HFFc6 (cell line): ENCODE data around the gene ANGPTL7. TPM values are rescaled to one million over a fixed set of nuclear protein-coding genes. Genes with fewer than 3 reads are reported as not detected.

Source experiments
- DNase-seq: peaks from one replicate; pipeline ENCODE4 v3.0.0-alpha.2; 2018
- H3K27ac Mint-ChIP-seq: 2 replicates; pipeline ENCODE4 v1.8.0; 2020; ENCODE audit warnings: mild to moderate bottlenecking, mixed read lengths
- H3K27me3 Mint-ChIP-seq: 2 replicates; pipeline ENCODE4 v1.8.0; 2021; ENCODE audit warnings: mild to moderate bottlenecking, moderate library complexity, mixed read lengths; ENCODE audit not compliant: insufficient read depth
- H3K36me3 Mint-ChIP-seq: 2 replicates; pipeline ENCODE4 v1.8.0; 2021; ENCODE audit warnings: low read depth, mixed read lengths
- H3K4me1 Mint-ChIP-seq: 2 replicates; pipeline ENCODE4 v1.8.0; 2020; ENCODE audit warnings: low read depth, mixed read lengths
- H3K4me3 Mint-ChIP-seq: 2 replicates; pipeline ENCODE4 v1.8.0; 2020; ENCODE audit warnings: mild to moderate bottlenecking, moderate library complexity, mixed read lengths
- H3K9me3 Mint-ChIP-seq: 2 replicates; pipeline ENCODE4 v1.8.0; 2020; ENCODE audit warnings: mild to moderate bottlenecking, mixed read lengths
- CTCF ChIP-seq: fragments of 200-600 bp; sonication (generic); IDR thresholded peaks from 2 replicates; pipeline ENCODE4 v1.5.0; 2021; ENCODE audit warnings: antibody characterized with exemption, mild to moderate bottlenecking
- total RNA-seq, 6 experiments: library from RNA; stranded (reverse); fragmentation: NEBNext Ultra II Directional; extraction: Animal tissue kit (Norgen Biotek cat#: 25700); gene quantifications; 2 replicates in 1 of 6; 3 replicates in 5 of 6; pipeline ENCODE4 v1.2.3, GENCODE V29; 2021

ANGPTL7 gene
- total RNA-seq, 6 experiments from 2014 or later = not detected

GRCh38 chr1:11229203-11229602, 40.0 kb downstream of the ANGPTL7 start:
- no peak overlapping the region for H3K4me3 Mint-ChIP-seq
- peaks cover 13% of the 10 kb centered on the region for H3K4me1 Mint-ChIP-seq
- no peak for TF ChIP-seq CTCF
- no peak overlapping the region for H3K27ac Mint-ChIP-seq
- H3K27me3 Mint-ChIP-seq = no peaks in the 10 kb centered on the region
- H3K9me3 Mint-ChIP-seq = no peaks in the 10 kb centered on the region
- no peak for DNase-seq
- peaks cover 35% of the 10 kb centered on the region for H3K36me3 Mint-ChIP-seq

- Mint-ChIP-seq H3K4me1 (peaks cover 9% of the 10 kb centered on the region), H3K27ac (no peak overlapping the region), H3K27me3 (no peaks in the 10 kb centered on the region; the same call in 1 of the 2 replicates), H3K36me3 (peaks cover 40% of the 10 kb centered on the region), H3K9me3 (no peaks in the 10 kb centered on the region), H3K4me3 (no peak overlapping the region)
- no peak for TF ChIP-seq CTCF
- DNase-seq = no peak
Observed at GRCh38 chr1:11233208-11233607, 44.1 kb downstream of the ANGPTL7 start.

GRCh38 chr1:11237356-11237755, 48.2 kb downstream of the ANGPTL7 start:
- no peak for DNase-seq
- Mint-ChIP-seq H3K9me3 (no peaks in the 10 kb centered on the region), H3K27me3 (no peaks in the 10 kb centered on the region; the same call in 1 of the 2 replicates), H3K4me1 (peaks cover 15% of the 10 kb centered on the region), H3K27ac (no peak overlapping the region), H3K36me3 (peaks cover 21% of the 10 kb centered on the region), H3K4me3 (no peak overlapping the region)
- no peak for TF ChIP-seq CTCF

GRCh38 chr1:11238311-11238710, 49.2 kb downstream of the ANGPTL7 start:
- H3K27ac Mint-ChIP-seq = no peak overlapping the region
- no peaks in the 10 kb centered on the region; the same call in 1 of the 2 replicates for H3K27me3 Mint-ChIP-seq
- peaks cover 21% of the 10 kb centered on the region for H3K36me3 Mint-ChIP-seq
- peaks cover 15% of the 10 kb centered on the region for H3K4me1 Mint-ChIP-seq
- no peaks in the 10 kb centered on the region for H3K9me3 Mint-ChIP-seq
- DNase-seq = no peak
- TF ChIP-seq CTCF = no peak
- H3K4me3 Mint-ChIP-seq = no peak overlapping the region

- no peak for TF ChIP-seq CTCF
- H3K4me1 Mint-ChIP-seq = peaks cover 5% of the 10 kb centered on the region; the same call in 1 of the 2 replicates
- no peak for DNase-seq
- H3K4me3 Mint-ChIP-seq = no peak overlapping the region
- H3K9me3 Mint-ChIP-seq = no peaks in the 10 kb centered on the region
- peaks cover 6% of the 10 kb centered on the region; the same call in 1 of the 2 replicates for H3K36me3 Mint-ChIP-seq
- H3K27me3 Mint-ChIP-seq = no peaks in the 10 kb centered on the region; the same call in 1 of the 2 replicates
- no peak overlapping the region for H3K27ac Mint-ChIP-seq
Observed at GRCh38 chr1:11245248-11245647, 56.1 kb downstream of the ANGPTL7 start.

Other genes starting within 250 kb of the ANGPTL7 start
- gene TARDBP, start 176.7 kb upstream of the ANGPTL7 start, total RNA-seq = 100 to 1,000 TPM; 133 to 178 (median 171) TPM
- gene MASP2, start 142.1 kb upstream of the ANGPTL7 start, total RNA-seq = under 1 TPM in 1 of 6 experiments, not detected in 5; 0.12 TPM
- 100 to 1,000 TPM; 262 to 308 (median 295) TPM for gene SRM, start 129.3 kb upstream of the ANGPTL7 start, total RNA-seq
- gene EXOSC10, start 89.5 kb upstream of the ANGPTL7 start, total RNA-seq = 10 to 100 TPM; 40.1 to 49.4 (median 47.5) TPM
- 10 to 100 TPM; 36.6 to 41.2 (median 38.2) TPM for gene MTOR, start 73.2 kb downstream of the ANGPTL7 start, total RNA-seq
- gene UBIAD1, start 83.8 kb downstream of the ANGPTL7 start, total RNA-seq = 10 to 100 TPM; 12.8 to 18.3 (median 13.8) TPM